Measurements from ENCODE around the gene MUS81.
"Not testable (repeated sequence)": the region's sequence is repeated elsewhere in the genome, so short reads cannot be mapped to it uniquely, and the experiment has no call there.

MUS81 gene

GRCh38 chr11:65848693-65849092 is 11.5 kb upstream of the MUS81 start:
- not testable (repeated sequence) for DNase-seq

- DNase-seq, result no peak
These were observed 10.9 kb upstream of the MUS81 start for GRCh38 chr11:65849366-65849765.

- no peak for DNase-seq
These were observed 10.4 kb upstream of the MUS81 start for GRCh38 chr11:65849771-65850216.

GRCh38 chr11:65850217-65851082 is 9.8 kb upstream of the MUS81 start:
- DNase-seq, result no peak

GRCh38 chr11:65851083-65851579 is 9.1 kb upstream of the MUS81 start:
- DNase-seq, result no peak

- DNase-seq, result no peak
These were observed 8.3 kb upstream of the MUS81 start for GRCh38 chr11:65851811-65852507.

GRCh38 chr11:65852508-65853245 is 7.6 kb upstream of the MUS81 start:
- DNase-seq, result no peak

- DNase-seq, result no peak
These were observed 6.8 kb upstream of the MUS81 start for GRCh38 chr11:65853246-65853979.

GRCh38 chr11:65854161-65854592 is 6.1 kb upstream of the MUS81 start:
- no peak for DNase-seq

- no peak for DNase-seq
These were observed 5.1 kb upstream of the MUS81 start for GRCh38 chr11:65854852-65855837.

GRCh38 chr11:65855927-65856363 is 4.3 kb upstream of the MUS81 start:
- DNase-seq, result no peak

- DNase-seq, result peak; percentile 88
These were observed 3.3 kb upstream of the MUS81 start for GRCh38 chr11:65856689-65857499.

GRCh38 chr11:65857500-65857852 is 2.8 kb upstream of the MUS81 start:
- peak; percentile 67 for DNase-seq

- peak; percentile 98 for DNase-seq
These were observed 2.2 kb upstream of the MUS81 start, which contains the start of gene CFL1 for GRCh38 chr11:65857853-65858680. CFL1 (minus strand) TSS chr11:65858180; CDS start chr11:65858099, 81 bp downstream.

- DNase-seq, result no peak
These were observed 1.5 kb upstream of the MUS81 start for GRCh38 chr11:65858681-65859087.

- peak; percentile 99 for DNase-seq
These were observed 980 bp upstream of the MUS81 start for GRCh38 chr11:65859095-65859811.

- no peak for DNase-seq
These were observed 388 bp upstream of the MUS81 start for GRCh38 chr11:65859812-65860277.

GRCh38 chr11:65861165-65861505 is 902 bp downstream of the MUS81 start:
- no peak for DNase-seq

All from CD4-positive, alpha-beta T cell treated with Interleukin-6 for 4 hours (primary cell).